GM12875 (cell line): Measurements from ENCODE around the gene KCTD13.
"Not testable (repeated sequence)": the region's sequence is repeated elsewhere in the genome, so short reads cannot be mapped to it uniquely, and the experiment has no call there.

Experiments
- H3K4me3 ChIP-seq: one replicate; pipeline ENCODE4 v1.5.1; 2011; ENCODE audit warnings: low read depth, low read length, control low read depth
- CTCF ChIP-seq: IDR thresholded peaks from 2 replicates; pipeline ENCODE4 v1.5.1; 2011; ENCODE audit warnings: low read depth, mild to moderate bottlenecking, control low read depth, inconsistent platforms, low read length, moderate library complexity, borderline replicate concordance; ENCODE audit not compliant: insufficient read depth

KCTD13 gene

DNA sequence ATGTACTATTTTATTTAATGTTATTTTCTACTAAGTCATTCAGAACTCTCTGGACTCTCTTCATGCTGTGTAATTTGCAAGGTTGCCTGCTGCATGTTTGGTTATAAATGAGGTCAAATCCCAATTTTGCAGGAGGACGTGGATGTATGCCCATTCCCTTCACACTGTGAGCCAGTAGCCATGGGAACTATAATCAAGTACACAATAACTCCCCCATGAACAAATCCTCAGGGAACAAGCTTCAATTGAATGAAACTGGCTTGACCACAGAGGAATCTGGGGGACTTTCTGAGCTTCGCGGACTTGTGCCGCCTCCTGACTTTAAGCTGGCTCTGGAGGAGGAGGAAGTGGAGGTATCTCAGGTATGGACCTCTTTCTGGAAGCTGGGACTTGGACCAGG, 14.6 kb upstream of the KCTD13 start:
- TF ChIP-seq CTCF = no peak
- H3K4me3 ChIP-seq = no peak overlapping the region

DNA sequence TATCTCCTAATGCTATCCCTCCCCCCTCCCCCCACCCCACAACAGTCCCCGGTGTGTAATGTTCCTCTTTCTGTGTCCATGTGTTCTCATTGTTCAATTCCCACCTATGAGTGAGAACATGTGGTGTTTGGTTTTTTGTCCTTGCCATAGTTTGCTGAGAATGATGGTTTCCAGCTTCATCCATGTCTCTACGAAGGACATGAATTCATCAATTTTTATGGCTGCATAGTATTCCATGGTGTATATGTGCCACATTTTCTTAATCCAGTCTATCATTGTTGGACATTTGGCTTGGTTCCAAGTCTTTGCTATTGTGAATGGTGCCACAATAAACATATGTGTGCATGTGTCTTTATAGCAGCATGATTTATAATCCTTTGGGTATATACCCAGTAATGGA, 5.7 kb upstream of the KCTD13 start:
- H3K4me3 ChIP-seq = not testable (repeated sequence)

- H3K4me3 ChIP-seq = no peak overlapping the region
- no peak for TF ChIP-seq CTCF
Measured at GRCh38 chr16:29927070-29927905, 1.3 kb upstream of the KCTD13 start.

- TF ChIP-seq CTCF = no peak
- H3K4me3 ChIP-seq = peak overlapping the region; percentile 95
Measured at GRCh38 chr16:29926711-29927052, 656 bp upstream of the KCTD13 start.

GRCh38 chr16:29925105-29925756, 795 bp downstream of the KCTD13 start:
- H3K4me3 ChIP-seq = peak overlapping the region; percentile 95
- TF ChIP-seq CTCF = no peak

GRCh38 chr16:29922986-29923501, 3.0 kb downstream of the KCTD13 start:
- TF ChIP-seq CTCF = no peak
- H3K4me3 ChIP-seq = no peak overlapping the region

GRCh38 chr16:29922326-29922725, 3.7 kb downstream of the KCTD13 start:
- TF ChIP-seq CTCF = no peak
- H3K4me3 ChIP-seq = no peak overlapping the region
